ENCODE measurements around the gene MAPK11.

Gene MAPK11

GRCh38 chr22:50250555-50251476 is 19.4 kb downstream of the MAPK11 start, which contains the start of gene HDAC10:
Gene HDAC10, minus strand, starts transcription at chr22:50251265. Its CDS starts 233 bp downstream, at chr22:50251032.
- Histone ChIP-seq H3K9me3 (ENCODE audit: insufficient read depth, low read length) (no peaks in the 10 kb centered on the region), H3K4me2 (ENCODE audit: low read length) (peak within 1 kb of the TSS; percentile 79), H3K79me2 (ENCODE audit: low read length) (peaks cover 5% of the 10 kb centered on the region), H3K27me3 (ENCODE audit: low read depth, low read length) (no peaks in the 10 kb centered on the region), H3K9ac (ENCODE audit: low read length) (peak within 1 kb of the TSS; percentile 86), H3K27ac (ENCODE audit: low read length) (peak within 1 kb of the TSS; percentile 53), H4K20me1 (ENCODE audit: insufficient read depth, low read length) (no peaks in the 10 kb centered on the region), H3K4me1 (ENCODE audit: low read length) (peaks cover 18% of the 10 kb centered on the region; the same call in 1 of the 2 replicates), H2AFZ (ENCODE audit: low read depth, low read length) (no peak within 1 kb of the TSS), H3K36me3 (replicated peaks; ENCODE audit: low read depth, low read length) (no peaks in the 10 kb centered on the region), H3K4me3 (ENCODE audit: low read length) (peak within 1 kb of the TSS; percentile 98)
- no peak for TF ChIP-seq CTCF (IDR thresholded peaks at IDR 0.05; ENCODE audit: low read depth, low read length)
- TF ChIP-seq EZH2phosphoT487 (IDR thresholded peaks at IDR 0.05; ENCODE audit: low read depth), result no peak

- Histone ChIP-seq H3K27me3 (ENCODE audit: low read depth, low read length) (no peaks in the 10 kb centered on the region), H4K20me1 (ENCODE audit: insufficient read depth, low read length) (no peaks in the 10 kb centered on the region), H3K9me3 (ENCODE audit: insufficient read depth, low read length) (no peaks in the 10 kb centered on the region), H2AFZ (ENCODE audit: low read depth, low read length) (no peak overlapping the region), H3K4me2 (ENCODE audit: low read length) (peak overlapping the region; percentile 79), H3K4me3 (ENCODE audit: low read length) (peak overlapping the region; percentile 98), H3K36me3 (replicated peaks; ENCODE audit: low read depth, low read length) (no peaks in the 10 kb centered on the region), H3K27ac (ENCODE audit: low read length) (no peak overlapping the region), H3K4me1 (ENCODE audit: low read length) (peaks cover 20% of the 10 kb centered on the region; the same call in 1 of the 2 replicates), H3K9ac (ENCODE audit: low read length) (peak overlapping the region; percentile 86), H3K79me2 (ENCODE audit: low read length) (peaks cover 10% of the 10 kb centered on the region)
- TF ChIP-seq EZH2phosphoT487 (IDR thresholded peaks at IDR 0.05; ENCODE audit: low read depth) (no peak), CTCF (IDR thresholded peaks at IDR 0.05; ENCODE audit: low read depth, low read length) (no peak)
These were observed 20.0 kb downstream of the MAPK11 start for GRCh38 chr22:50250249-50250554.

GRCh38 chr22:50249341-50250248 is 20.6 kb downstream of the MAPK11 start:
- Histone ChIP-seq H3K9ac (ENCODE audit: low read length) (no peak overlapping the region), H3K27me3 (ENCODE audit: low read depth, low read length) (no peaks in the 10 kb centered on the region), H3K4me2 (ENCODE audit: low read length) (peak overlapping the region; percentile 79), H3K27ac (ENCODE audit: low read length) (no peak overlapping the region), H4K20me1 (ENCODE audit: insufficient read depth, low read length) (no peaks in the 10 kb centered on the region), H3K9me3 (ENCODE audit: insufficient read depth, low read length) (no peaks in the 10 kb centered on the region), H2AFZ (ENCODE audit: low read depth, low read length) (no peak overlapping the region), H3K79me2 (ENCODE audit: low read length) (peaks cover 12% of the 10 kb centered on the region), H3K36me3 (replicated peaks; ENCODE audit: low read depth, low read length) (no peaks in the 10 kb centered on the region), H3K4me1 (ENCODE audit: low read length) (peaks cover 20% of the 10 kb centered on the region; the same call in 1 of the 2 replicates), H3K4me3 (ENCODE audit: low read length) (peak overlapping the region; percentile 98; the same call in 1 of the 2 replicates)
- TF ChIP-seq CTCF (IDR thresholded peaks at IDR 0.05; ENCODE audit: low read depth, low read length) (no peak), EZH2phosphoT487 (IDR thresholded peaks at IDR 0.05; ENCODE audit: low read depth) (no peak)

All from OCI-LY3 (cell line).